Activated naive CD4-positive, alpha-beta T cell treated with anti-CD3 and anti-CD28 coated beads, Interleukin-2, amount 50 U/mL, for 16 hours (primary cell): ENCODE data around the gene ZPLD1.

ENCODE experiments used
- DNase-seq: peaks from one replicate; pipeline ENCODE4 v3.0.0-alpha.2; 2020

ZPLD1 gene

GRCh38 chr3:102471001-102471400, 36.2 kb downstream of the ZPLD1 start:
- no peak for DNase-seq

- no peak for DNase-seq
These were observed 36.7 kb downstream of the ZPLD1 start for GRCh38 chr3:102471491-102471890.

GRCh38 chr3:102473648-102474047, 38.8 kb downstream of the ZPLD1 start:
- DNase-seq = no peak

- DNase-seq = no peak
These were observed 39.4 kb downstream of the ZPLD1 start for GRCh38 chr3:102474207-102474606.

GRCh38 chr3:102476198-102476597, 41.4 kb downstream of the ZPLD1 start:
- no peak for DNase-seq

- DNase-seq = no peak
These were observed 43.3 kb downstream of the ZPLD1 start for GRCh38 chr3:102478160-102478559.

- DNase-seq = no peak
These were observed 45.3 kb downstream of the ZPLD1 start for GRCh38 chr3:102480139-102480538.

- DNase-seq = no peak
These were observed 46.2 kb downstream of the ZPLD1 start for GRCh38 chr3:102481050-102481449.

- no peak for DNase-seq
These were observed 48.7 kb downstream of the ZPLD1 start for GRCh38 chr3:102483556-102483955.

GRCh38 chr3:102484363-102484762, 49.5 kb downstream of the ZPLD1 start:
- no peak for DNase-seq

- no peak for DNase-seq
These were observed 50.9 kb downstream of the ZPLD1 start for GRCh38 chr3:102485701-102486100.

- no peak for DNase-seq
These were observed 53.5 kb downstream of the ZPLD1 start for GRCh38 chr3:102488331-102488730.

- DNase-seq = no peak
These were observed 57.5 kb downstream of the ZPLD1 start for GRCh38 chr3:102492300-102492699.

GRCh38 chr3:102497571-102497970, 62.8 kb downstream of the ZPLD1 start:
- DNase-seq = no peak

GRCh38 chr3:102505542-102505941, 70.7 kb downstream of the ZPLD1 start:
- no peak for DNase-seq

GRCh38 chr3:102510663-102511062, 75.8 kb downstream of the ZPLD1 start:
- DNase-seq = no peak

- no peak for DNase-seq
These were observed 76.4 kb downstream of the ZPLD1 start for GRCh38 chr3:102511168-102511567.

- no peak for DNase-seq
These were observed 76.8 kb downstream of the ZPLD1 start for GRCh38 chr3:102511639-102512038.

- no peak for DNase-seq
These were observed 78.1 kb downstream of the ZPLD1 start for GRCh38 chr3:102512734-102513504.

GRCh38 chr3:102514241-102514640, 79.4 kb downstream of the ZPLD1 start:
- DNase-seq = no peak

- no peak for DNase-seq
These were observed 86.4 kb downstream of the ZPLD1 start for GRCh38 chr3:102521246-102521645.

- no peak for DNase-seq
These were observed 90.8 kb downstream of the ZPLD1 start for GRCh38 chr3:102525624-102526023.

GRCh38 chr3:102526865-102527264, 92.0 kb downstream of the ZPLD1 start:
- DNase-seq = no peak

GRCh38 chr3:102528727-102529126, 93.9 kb downstream of the ZPLD1 start:
- DNase-seq = no peak
